Prostate gland (tissue), 2 donors: ENCODE data around the gene ANLN.

Experiments used
- CTCF ChIP-seq, 4 experiments: fragments of 200-600 bp in 2 of 4; fragments of 450-650 bp in 2 of 4; sonication (generic) in 2 of 4; IDR thresholded peaks; 1 replicate in 3 of 4; 2 replicates in 1 of 4; pipeline ENCODE4 v1.5.1; 2016 to 2019; ENCODE audit warnings: antibody characterized with exemption in 4 of 4, mild to moderate bottlenecking in 2 of 4, moderate library complexity in 2 of 4
- POLR2A ChIP-seq: fragments of 450-650 bp; IDR thresholded peaks from one replicate; pipeline ENCODE4 v1.6.1; 2016; ENCODE audit warnings: antibody characterized with exemption, mild to moderate bottlenecking
- POLR2AphosphoS5 ChIP-seq: sonication (generic); formaldehyde crosslinking; IDR thresholded peaks from one replicate; pipeline ENCODE4 v1.6.1; 2017; ENCODE audit warnings: antibody characterized with exemption

GRCh38 chr7:36348256-36348655 is 41.4 kb upstream of the ANLN start:
- TF ChIP-seq CTCF (IDR thresholded peaks at IDR 0.05), result no peak
- TF ChIP-seq POLR2A, result no peak
- no peak for TF ChIP-seq POLR2AphosphoS5
